ENCODE results near the gene PLIN4.

The PLIN4 gene

DNA sequence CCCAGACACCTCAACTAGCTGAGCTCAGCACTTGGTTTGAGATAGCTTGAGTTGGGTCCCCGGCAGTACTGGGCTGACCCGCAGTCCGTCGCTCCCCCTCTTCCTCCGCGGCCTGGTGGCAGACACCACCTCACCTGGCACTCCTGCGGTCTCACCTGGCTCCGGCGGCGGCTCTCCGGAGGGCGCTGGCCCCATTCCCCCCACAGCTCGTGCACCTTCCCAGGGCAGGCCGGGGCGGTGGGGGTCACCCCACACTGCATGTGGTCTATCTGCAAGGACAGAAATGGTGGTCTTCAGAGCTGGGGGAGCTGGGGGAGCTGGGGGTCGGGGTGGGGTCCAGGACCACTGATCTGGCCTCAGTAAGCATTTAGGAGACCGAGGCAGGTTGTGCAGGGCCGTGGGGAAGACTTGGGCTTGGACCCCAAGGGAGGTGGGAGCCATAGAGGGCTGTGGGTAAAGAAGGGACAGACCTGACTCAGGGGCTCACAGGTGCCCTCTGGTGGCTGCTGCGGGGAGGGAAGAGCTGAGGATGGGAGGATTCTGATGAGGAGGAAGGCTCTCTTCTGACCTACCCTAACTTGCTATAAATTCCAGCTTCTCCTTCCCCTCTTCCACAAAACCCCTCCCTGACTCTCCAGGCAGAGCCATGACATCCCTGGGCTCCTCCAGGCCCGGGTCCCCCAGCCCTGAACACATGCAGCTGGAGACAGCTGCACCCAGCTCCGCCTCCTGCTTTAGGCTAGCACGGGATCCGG, 6.7 kb upstream of the PLIN4 start:
- DNase-seq: peak; percentile 67

DNA sequence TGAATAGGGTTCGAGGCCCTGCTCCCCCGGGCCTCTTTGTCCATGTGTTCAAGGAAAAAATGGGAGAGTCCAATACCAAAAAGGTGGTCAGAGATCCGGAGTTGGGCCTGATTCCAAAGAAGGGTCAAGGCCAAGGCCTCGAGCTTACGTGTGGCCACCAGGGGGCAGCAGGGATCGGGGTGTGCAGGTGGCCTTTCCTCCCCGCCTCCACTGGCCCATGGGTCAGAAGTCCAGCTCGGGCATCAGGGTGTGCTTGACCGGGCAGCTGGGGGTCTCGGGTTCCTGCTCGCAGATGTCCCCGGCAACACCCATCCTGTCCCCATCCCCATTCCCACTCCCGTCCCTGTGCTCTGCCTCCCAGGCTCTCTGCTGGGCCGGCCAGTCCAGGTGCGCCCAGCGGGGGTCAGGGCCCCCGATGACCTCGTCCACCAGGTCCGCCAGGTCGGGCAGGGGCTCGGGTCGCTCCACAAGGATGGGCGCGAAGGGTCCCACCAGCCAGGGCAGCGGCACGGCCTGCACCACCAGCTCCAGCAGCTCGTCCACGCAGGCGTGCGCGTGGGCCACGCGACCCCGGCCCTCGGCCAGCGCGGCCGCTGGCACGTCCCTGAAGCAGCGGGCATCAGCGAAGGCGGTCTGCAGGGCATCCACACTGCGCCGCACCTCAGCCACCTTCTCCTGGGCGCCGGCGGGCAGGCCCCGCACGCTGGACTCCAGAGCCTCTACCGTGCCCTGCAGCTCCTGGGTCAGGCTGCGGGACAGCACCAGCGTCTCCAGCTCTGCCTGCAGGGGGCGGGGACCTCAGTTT, 5.2 kb upstream of the PLIN4 start:
- DNase-seq: peak; percentile 14

DNA sequence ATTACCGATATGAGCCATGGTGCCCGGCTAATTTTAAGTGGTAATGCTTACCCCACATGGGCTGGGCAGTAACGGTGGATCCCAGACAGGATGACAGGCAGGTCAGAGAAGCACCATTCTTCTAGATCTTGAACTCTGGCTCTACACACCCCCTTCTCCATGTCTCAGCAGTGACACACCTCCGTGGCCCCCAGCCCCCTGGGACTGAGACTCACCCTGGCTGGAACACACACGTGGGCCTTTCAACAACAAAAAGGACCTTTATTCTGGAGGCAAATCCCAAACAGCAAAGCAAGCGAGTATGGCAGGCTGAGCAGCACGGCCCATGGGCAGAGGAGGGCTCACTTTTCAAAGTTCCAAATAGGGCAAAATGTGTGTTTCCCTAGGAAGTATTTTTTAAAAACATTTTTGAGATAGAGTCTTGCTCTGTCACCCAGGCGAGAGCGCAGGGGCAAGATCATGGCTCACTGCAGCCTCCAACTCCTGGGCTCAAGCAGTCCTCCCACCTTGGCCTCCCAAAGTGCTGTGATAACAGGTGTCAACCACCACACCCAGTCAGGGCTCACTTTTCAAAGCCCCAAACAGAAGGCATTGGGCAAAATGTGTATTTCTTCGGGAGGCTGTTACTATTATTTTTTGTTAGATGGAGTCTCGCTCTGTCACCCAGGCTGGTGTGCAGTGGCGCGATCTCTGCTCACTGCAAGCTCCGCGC, 4.2 kb upstream of the PLIN4 start:
- no peak for DNase-seq

- no peak for DNase-seq
Observed at GRCh38 chr19:4521888-4522242, 3.6 kb upstream of the PLIN4 start.

DNA sequence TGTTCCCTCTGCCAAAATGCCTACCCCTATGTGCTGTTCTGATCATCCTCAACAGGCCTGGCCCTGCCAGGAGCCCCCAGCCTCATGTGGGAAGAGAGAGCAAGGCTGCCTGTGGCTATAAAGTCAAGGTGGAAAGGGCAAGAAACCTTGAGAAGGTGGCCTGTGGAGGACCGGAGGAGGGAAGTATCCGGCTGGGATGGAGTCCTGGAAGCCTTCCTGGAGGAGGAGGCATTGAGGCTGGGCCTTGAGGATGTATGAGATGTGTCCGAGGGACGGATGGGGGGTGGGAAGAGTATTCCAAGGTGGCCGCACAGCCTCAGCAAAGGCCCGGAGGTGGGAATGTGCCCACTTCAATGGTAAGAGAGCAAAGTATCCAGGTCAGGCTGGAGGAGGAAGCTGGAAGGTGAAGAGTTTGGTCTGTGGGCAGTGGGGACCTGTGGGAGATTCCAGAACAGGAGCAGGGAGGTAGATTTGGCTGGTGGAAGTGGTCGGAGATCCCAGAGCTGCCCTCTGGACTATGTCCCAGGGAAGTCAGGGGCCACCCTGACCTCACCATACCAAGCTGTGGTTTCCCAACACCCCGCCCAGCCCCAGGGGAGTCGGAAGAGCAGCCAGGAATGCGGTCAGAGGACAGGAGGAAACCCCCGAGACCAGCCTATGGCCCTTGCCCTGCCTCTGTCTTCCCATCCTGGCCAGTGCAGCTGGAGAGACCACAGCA, 3.0 kb upstream of the PLIN4 start:
- no peak for DNase-seq

- DNase-seq: no peak
Observed at GRCh38 chr19:4519521-4520277, 1.4 kb upstream of the PLIN4 start.

DNA sequence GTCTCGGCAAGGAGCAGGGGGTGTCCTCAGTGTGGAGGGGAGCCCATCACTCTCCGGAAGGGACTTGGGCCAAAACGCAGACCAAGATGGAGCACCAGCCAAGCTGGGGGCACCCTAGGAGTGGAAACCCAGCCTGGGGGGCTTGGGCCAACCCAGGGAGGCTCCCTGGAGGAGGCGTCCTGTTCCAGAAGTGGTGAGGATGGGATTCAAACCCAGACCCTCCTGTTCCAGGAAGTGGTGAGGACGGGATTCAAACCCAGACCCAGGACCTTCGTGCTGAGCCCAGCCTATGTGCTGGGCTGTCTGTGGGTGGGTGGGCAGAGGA, 848 bp upstream of the PLIN4 start:
- no peak for DNase-seq

- DNase-seq: no peak
Observed at GRCh38 chr19:4517451-4518057, 732 bp downstream of the PLIN4 start.

DNA sequence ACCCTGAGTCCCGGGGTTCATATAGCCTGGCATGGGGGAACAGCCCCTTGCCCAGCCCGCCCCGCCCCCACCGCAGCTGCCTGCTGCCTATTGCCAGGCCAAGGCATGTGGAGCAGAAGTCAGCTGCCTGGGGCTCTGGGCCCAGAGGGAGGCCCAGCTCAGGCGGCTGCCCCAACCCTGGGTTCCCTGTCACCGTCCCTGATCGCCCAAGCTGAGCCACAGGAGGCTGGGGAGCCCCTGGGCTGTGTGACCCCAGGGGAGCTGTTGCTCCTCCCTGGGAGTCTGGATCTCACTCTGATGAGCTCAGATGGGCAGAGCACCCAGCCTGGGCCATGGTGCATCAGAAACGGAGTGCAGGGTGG, 1.4 kb downstream of the PLIN4 start:
- no peak for DNase-seq

DNA sequence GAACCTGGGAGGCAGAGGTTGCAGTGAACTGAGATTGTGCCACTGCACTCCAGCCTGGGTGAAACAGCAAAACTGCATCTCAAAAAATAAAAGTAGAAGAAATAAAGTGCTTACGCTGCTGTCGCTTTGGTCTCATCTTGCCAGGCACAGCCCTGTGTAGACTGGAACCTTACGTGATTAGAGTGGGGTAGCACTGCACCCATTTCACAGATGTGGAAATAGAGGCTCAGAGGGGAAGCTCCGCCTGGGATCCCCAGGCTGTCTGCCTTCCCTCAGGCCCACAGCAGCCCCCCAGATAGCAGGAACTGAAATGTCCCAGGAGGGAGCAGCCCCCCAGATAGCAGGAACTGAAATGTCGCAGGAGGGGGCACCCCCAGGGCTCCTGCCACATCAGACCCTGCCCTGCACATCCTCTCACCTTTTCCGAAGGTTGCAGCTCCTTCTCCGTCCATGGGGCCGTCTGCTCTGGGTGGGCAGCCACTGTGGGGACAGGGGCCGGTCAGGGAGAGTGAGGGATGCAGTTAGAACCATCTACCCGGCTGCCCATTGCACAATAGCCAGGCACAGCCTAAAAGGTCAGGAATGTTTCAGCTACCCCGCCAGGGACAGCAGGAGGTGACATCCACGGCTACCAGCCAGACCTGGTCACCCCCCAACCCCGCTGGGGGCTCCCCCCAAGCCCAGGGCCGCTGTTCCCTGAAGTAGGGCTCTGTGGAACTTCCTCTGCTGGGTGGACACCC, 1.9 kb downstream of the PLIN4 start:
- no peak for DNase-seq

DNA sequence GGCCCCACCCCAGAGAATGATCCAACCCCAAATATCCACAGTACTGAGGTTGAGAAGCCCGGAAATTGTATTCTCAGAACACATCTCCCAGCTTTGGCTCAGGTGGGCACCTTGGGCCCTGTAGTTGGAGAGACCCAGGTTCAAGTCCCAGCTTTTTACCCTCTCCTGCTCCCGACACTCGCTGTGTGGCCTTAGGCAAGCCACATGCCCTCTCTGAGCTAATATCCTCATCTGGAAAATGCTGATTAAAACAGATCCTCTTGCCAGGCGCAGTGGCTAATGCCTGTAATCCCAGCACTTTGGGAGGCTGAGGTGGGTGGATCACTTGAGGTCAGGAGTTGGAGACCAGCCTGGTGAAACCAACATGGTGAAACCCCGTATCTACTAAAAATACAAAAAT, 2.6 kb downstream of the PLIN4 start:
- DNase-seq: no peak

DNA sequence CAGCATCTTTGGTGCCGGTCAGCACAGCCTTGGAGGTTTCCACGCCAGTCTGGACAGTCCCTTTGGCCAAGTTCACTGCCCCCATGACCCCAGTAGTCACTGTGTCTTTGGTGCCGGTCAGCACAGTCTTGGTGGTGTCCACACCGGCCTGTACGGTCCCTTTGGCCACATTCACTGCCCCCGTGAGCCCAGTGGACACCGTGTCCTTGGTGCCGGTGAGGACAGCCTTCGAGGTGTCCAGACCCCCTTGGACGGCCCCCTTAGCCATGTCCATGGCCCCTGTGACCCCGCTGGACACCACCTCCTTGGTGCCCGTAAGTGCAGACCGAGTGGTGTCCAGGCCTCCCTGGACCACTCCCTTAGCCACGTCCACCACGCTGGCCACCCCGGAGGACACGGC, 5.0 kb downstream of the PLIN4 start:
- no peak for DNase-seq

DNA sequence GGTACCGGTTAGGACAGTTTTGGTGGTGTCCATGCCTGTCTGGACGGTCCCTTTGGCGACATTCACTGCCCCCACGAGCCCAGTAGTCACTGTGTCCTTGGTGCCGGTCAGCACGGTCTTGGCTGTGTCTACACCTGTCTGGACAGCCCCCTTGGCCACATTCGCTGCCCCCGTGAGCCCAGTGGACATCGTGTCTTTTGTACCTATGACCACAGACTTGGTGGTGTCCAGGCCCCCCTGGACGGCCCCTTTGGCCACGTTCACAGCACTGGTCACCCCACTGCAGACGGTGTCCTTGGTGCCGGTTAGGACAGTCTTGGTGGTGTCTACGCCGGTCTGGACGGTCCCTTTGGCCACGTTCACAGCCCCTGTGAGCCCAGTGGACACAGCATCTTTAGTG, 6.2 kb downstream of the PLIN4 start:
- no peak for DNase-seq

DNA sequence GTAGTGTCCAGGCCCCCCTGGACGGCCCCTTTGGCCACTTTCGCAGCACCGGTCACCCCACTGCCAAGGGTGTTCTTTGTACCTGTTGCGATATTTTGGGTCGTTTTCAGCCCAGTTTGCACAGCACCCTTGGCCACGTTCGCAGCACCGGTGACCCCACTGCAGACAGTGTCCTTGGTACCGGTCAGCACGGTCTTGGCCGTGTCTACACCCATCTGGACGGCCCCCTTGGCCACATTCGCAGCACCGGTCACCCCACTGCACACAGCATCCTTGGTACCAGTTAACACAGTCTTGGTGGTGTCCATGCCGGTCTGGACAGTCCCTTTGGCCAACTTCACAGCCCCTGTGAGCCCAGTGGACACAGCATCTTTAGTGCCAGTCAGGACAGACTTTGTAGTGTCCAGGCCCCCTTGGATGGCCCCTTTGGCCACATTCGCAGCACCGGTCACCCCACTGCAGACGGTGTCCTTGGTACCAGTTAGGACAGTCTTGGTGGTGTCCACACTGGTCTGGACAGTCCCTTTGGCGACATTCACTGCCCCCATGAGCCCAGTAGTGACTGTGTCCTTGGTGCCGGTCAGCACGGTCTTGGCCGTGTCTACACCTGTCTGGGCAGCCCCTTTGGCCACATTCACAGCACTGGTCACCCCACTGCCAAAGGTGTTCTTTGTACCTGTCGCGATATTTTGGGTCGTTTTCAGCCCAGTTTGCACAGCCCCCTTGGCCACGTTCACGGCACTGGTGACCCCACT, 6.8 kb downstream of the PLIN4 start:
- DNase-seq: no peak

GRCh38 chr19:4510435-4511255, 7.6 kb downstream of the PLIN4 start:
- no peak for DNase-seq

DNA sequence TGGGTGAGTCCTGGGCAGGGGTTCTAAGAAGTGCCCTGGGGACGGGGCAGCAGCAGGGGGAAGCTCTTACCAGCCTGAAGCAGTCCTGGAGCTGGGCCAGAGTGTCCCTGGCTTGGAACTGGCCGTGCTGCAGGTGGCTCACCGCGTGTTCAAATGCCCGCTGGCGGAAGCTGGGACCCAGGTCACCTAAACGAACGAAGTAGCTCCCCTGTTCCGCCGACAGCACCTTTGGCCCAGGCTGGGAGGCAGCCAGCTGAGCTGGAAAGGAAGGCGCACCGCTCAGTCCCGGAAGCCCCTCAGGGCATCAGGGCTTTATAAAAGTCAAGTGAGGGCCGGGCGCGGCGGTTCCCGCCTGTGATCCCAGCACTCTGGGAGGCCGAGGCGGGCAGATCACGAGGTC, 9.6 kb downstream of the PLIN4 start:
- DNase-seq: no peak

DNA sequence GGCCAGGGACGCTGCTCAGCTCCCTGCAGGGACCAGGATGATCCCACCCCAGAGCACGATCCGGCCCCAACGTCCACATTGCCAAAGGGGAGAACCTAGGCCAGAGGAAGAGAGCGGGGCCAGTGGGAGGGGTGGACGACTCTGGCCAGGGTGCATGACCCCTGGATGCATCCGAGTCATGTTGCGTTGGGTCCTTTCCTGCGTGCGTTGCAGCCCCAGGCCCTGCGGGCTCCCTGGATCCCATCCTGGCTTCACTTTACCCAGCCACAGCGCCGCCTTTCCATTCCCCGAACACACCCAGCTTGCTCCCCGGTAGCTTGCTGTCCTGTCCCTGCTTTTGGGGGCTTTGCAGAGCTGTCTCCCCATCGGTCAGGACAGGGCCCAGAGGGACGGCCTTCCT, 10.5 kb downstream of the PLIN4 start:
- no peak for DNase-seq

GRCh38 chr19:4507150-4507452, 11.2 kb downstream of the PLIN4 start:
- DNase-seq: no peak

DNA sequence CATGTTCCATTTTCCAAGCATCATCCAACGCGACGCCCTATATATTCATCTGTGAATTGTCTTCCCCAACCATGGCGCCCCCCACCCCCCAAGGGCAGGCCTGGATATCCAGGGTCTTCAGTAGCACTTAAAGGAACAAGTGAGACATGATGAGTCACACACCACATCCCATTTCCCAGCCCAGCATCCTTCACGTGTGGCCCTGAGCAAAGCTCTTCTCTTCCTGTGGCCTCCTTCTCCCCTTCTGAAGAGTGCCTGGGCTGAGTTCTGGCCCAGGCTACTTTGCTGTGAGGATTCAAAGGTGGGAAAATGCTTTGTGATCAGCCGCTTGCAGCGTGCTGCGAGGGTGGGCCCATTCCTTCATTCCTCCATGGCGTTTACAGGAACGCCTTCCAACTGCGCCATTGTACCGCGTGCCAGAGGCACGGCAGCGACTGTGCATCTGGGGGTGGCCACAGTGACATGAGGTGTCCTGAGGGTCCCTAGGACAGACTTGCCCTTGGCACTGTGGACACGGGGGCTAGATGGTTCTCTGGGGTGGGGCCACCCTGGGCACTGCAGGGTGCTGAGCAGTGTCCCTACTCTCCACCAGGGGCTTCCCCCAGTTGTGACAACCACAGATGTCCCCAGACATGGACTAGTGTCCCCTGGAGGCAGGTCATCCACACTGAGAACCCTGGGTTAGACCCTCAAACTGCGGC, 11.7 kb downstream of the PLIN4 start:
- peak; percentile 15 for DNase-seq

Measured in activated CD4-positive, alpha-beta T cell treated with anti-CD3 and anti-CD28 coated beads, Interleukin-2, amount 50 U/mL, for 16 hours (primary cell).